DMS 273 (cell line): Measurements from ENCODE around the gene TOR1A.
A peak's percentile ranks its signal among the peaks of the same experiment; 100 is the strongest.

Experiments used
- DNase-seq: peaks from one replicate; lab custom pipeline; 2025; ENCODE audit not compliant: unreplicated experiment; lab: John Stamatoyannopoulos, UW

The TOR1A gene

DNA sequence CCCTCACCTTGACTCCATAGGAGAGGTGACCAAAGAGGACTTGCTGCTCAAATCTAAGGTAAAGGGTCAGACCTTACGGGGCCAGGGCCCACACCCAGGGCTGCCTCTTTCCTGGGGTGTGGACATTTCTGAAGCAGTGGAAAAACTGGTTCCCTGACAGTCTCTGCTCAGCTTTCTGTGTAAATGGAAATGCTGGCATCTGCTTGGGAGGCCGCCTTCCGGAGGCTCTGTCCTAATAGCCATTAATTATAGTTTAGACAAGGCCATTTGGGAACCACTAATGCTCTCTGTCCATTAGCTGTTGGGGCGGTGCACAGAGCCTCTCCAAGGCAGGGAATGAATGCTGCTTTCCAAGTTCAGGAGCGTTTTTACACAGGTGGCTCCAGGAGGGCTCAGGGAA is 28.6 kb upstream of the TOR1A start:
- no peak for DNase-seq

DNA sequence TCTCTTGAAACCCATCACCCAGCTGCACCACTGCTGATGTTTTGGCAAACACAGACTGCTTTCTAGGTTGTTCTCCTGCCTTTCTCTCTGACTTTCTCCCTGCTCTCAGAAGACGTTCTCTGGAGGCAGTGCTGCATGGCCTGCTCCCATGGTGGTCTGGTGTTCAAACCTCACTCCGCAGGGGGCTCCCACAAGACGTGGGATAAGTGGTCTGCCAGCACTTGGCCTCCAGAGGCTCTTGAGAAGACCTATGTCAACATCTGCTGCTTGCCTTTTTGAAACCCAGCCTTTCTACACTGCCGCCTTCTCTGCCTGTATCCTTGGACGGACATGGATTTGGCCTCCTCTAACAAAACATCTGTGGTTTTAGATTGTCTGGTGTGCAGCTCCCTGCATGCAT is 27.9 kb upstream of the TOR1A start:
- DNase-seq: no peak

DNA sequence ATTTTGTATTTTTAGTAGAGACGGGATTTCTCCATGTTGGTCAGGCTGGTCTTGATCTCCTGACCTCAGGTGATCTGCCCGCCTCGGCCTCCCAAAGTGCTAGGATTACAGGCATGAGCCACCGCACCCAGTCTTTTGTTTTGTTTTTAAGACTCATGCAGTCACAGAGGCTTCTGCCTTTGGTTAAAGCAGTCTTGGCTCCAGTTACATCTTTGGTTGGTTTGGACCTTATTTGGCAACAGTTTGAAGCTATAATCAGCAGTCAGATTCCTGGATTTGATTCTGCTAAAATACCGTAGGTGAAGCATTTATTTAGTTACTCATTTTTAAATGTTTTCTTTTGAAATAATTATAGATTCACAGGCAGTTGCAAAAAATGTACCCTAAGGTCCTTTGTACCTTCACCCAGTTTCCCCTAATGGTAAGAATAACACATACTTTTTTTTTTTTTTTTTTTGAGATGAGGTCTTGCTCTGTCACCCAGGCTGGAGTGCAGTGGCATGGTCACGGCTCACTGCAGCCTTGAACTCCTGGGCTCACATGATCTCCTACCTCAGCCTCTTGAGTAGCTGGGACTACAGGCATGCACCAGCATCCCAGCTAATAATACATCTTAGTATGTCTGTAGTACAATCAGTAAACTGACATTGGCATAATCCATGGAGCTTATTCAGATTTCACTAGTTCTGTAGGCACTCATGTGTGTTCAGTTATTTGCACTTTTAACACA is 27.1 kb upstream of the TOR1A start:
- DNase-seq: no peak

DNA sequence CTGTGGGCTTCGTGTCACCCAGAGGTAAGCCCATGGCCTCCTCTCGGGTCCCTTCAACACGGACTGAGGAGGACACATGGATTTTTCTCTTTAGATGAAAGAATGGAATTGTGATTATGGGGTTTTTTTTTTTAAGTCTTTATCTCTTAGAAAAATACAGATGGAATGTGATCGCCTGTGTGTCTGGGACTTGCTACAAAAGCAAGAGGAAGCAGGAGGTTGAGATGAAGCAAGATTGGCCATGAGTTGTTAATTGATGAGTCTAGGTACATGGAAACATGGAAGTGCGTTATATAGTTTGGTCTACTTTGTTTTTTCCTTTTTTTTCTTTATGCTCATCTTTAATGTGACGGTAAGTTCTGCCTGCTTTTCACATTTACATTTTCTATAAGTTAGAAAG is 26.0 kb upstream of the TOR1A start:
- no peak for DNase-seq

DNA sequence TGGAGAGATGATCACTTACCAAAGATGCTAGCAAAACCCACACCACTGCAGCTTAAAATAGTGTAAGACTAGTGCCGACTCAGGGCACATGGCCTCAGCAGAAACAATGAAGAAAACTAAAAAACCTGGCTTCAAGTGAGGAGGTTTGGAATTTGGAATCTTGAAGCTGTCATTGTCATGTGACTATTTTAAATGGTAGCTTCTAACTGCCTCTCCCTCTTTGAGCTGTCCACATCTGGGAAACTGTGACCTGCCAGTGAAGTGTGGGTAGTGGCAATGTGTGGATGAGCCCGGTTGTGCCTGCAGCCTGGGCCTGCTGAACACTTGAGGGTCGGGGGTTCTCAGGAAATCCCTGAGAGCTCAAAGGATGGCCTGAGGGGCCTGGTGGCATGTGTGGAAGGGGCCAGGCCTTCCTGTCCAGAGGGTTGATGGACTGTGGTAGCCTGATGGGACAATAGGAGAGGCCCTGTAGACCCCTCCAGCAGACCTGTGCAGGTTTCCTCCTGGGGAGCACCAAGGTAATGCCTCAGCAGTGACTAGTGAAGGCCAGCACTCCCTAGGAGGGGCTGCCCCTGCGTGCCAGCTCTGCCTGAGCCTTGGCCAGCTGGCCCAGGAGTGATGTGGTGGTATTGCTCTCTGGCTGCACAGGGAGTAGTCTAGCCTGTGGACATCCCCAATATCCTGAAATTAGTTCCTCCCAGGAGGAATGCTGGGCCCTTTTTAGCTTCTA is 24.9 kb upstream of the TOR1A start:
- no peak for DNase-seq

DNA sequence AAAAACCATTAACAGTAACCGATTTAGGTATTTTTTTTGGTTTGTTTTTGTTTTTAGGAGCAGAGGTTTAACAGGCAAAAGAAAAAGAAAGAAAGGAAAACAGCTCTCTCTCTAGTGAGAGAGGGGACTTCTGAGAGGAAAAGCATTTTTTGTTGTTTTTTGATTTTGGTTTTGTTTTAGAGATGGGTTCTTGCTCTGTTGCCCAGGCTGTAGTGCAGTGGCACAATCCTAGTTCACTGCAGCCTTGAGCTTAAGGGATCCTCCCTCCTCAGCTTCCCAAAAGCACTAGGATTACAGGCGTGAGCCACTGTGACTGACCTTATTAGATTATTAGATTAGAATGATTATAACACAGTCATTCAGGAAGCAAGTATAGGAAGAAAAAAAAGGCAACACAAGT is 21.4 kb upstream of the TOR1A start:
- no peak for DNase-seq

DNA sequence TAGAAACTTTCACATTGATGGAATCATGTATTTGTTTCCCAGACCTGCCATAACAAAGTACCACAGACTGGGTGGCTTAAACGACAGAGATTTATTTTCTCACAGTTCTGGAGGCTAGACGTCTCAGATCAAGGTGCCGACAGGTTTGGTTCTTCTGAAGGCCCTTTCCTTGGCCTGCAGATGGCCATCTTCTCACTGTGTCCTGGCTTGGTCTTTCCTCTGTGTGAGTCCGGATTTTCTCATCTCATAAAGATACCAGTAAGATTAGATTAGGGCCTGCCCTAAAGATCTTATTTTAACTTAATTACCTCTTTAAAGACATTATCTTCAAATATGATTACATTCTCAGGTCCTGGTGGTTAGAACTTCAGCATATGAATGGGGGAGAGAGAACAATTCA is 17.1 kb upstream of the TOR1A start:
- DNase-seq: no peak

DNA sequence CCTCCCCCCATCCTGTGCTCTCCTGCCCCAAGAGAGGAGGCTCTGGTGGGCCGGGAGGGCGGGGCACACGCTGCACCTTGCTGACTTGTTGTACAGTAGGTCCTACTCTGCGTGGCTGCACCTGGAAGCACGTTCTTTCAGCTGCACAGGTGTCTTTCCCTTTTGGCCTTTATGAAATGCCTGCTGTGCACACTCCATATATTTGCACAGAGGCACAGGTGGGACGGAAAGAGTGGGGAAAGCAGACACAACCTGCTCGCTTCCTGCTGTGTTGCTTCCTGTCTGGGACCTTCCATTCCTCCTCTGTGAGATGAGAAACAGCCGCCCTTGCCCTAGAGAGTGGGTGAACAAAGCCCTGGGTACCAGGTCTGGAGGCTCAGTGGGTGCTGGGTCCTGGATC is 16.1 kb upstream of the TOR1A start:
- no peak for DNase-seq

DNA sequence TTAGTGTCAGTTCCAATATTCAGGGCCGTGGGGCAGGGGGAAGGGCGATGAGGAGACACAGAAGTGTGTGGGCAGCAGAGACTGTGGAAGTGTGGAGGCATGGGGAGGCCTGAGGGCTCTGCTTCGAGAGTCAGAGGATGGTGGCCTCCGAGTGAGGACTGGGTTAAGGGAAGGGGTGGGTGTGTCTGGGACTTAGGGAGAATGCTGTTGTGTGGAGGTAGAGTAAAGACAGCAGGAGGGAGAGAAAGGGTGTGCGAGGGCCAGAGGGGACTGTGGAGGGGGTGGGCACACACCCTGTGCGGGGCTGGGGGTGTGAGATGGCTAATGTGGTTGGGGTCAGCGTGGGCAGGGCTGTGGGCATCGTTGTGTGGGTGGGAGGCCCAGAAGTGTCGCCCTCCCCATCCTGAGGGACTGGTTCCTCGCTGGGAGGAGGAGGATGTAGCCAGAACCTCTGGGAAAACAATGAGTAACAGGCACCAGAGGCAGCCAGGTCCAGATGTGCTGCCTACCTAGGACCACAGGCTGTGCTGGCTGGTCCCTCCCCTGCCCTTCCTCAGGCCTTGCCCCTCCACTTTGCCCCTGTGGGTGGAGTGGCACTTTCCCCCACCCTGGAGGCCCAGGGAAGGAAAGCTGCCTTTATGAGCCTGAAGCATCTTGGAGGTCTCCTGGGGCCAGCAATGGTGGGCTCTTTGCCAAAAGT is 15.5 kb upstream of the TOR1A start:
- DNase-seq: no peak

DNA sequence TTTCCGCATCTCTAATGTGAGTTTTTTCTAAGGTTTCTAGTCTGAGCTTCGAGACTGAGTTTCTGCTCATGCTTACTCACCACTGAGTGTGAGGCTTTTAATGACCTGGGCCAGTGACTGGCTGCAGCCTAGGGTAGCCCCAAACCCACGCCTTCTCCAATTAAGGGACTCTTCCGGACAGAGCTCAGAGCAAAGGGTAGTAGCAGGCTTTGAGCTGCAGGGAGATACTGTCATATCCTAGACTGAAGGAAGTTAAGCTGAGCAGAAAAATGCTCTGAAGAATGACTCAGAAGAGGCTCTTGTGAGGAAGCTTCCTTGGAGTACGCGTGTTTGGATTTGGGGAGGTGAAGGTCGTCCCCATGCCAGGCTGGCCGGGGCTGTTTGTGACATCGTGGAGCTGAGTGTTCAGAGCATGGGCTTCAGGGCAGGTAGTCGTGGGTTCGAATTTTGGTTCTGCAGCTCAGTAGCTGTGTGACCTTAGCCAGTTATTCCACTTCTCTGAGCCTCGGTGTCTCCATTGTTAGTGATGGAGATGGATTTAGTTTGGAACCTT is 14.8 kb upstream of the TOR1A start:
- no peak for DNase-seq

DNA sequence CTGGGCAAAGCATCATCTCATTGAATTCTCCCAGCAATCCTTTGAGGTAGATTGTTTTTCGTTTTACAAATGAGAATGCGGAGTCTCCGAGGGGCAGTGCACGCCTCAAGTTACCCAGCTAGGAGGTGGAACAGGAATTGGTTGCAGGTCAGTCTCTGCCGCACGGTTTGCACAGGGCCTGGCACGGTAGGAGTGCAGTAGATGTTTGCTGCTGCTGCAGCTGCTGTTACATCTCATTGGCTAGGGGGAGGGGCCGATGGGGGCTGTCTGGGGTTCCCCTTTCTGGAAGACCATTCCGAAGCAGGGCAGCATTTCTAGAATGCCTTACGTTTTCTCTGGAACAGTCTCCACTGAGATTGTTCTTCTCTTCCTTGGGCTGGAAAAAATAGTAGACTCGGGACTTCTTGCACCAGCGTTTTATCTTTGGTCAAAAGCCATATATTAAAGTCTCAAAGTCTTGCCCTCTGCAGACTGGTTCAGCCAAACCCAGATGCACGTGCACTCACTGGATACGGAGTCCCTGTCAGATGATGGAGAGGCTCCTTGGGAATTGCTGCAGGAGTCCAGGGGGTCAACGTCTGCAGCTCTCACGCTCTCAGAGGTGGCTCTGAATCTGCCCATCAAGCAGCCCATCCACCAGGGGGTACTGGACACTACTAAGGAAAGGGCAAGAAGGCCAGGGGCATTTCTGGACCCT is 12.5 kb upstream of the TOR1A start:
- DNase-seq: no peak

DNA sequence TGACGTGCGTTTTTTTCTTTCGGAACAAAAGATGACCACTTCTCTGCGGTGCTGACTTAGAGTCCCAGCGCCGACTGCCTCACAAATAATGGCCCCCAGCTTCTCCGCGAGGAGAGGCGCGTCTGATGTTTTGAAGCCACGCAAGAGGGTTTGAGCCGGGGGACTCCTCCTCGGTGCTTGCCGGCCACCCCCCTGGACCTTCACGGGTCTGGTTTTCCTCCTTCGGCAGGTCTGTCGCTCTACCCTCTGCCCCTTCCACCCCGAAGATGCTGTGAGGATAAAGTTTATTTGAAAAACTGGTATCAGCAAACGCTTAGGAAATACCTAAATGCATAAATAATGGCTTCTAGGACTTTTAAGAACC is 11.9 kb upstream of the TOR1A start:
- DNase-seq: peak; percentile 50

DNA sequence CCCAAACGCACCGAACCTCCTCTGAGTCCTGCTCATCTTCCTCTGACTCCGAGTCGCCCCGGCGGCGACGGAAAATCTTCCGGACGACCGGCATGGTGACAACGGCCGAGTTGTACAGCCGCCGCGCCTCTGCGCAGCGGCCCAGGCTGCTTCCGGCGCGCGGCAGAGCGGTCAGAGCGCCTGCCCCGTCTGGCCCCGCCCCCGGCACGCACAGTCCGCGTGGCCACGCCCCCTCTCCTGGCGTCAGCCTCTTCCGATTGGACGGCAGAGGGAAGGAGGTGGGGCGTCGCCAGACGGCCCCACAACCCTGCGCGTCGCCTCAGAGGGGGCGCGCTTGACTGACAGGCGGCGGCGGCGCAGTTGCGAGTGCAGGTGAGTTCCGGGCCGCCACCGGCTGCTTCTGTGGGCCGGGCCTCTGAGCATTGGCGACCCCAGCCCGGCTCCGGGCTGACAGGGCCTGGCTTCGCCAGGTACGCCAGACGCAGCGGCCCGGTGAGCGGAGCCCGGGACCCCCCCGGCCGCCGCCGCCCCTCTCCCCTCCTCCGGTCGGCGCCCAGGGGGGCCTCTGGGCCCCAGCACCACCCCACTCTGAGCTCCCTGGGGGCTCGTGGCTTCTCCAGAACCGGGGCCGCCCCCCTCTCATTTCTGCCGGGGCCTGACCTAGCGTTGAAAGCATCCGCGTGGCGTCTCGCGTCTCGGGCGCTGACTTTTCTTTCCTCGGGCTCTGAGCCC is 11.4 kb upstream of the TOR1A start, which contains the start of the genes C9orf78 and USP20:
C9orf78 (minus strand) TSS at position 148 of the 732 bp plus-strand sequence; CDS start at position 94, 54 bp downstream.
USP20 (plus strand) TSS at position 331 of the 732 bp plus-strand sequence. CDS start 17,098 bp downstream, outside the sequence.
- DNase-seq: peak; percentile 98

DNA sequence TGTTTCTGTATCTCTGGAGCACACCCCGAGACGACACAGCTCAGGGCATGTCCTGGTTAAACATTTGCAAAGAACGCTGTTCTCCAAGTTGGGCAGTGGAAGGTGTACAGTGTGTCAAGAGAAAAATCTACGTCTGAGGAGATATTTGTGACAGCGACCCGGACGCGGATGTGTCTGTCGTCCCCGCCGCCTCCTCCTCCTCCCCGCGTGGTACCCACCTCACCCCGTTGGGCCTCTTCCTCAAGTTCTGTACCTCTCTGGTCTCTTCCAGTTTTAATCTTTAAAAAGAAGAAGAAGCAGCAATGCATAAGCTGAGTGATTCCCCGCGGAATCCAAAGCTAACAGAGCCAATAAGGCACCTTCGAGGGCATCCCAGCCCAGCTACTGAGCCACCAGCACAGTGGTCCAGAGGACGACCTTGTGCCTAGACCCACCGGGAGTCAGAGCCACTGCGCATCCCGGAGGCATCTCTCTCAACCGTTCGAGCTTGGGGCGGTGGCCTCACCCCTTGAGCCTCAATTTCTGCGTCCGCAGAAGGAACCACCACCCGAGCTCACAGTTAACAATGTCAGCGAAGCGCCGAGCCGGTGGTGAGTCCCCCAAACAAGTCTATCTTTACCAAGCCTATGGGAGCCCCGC is 10.7 kb upstream of the TOR1A start:
- peak; percentile 55 for DNase-seq

DNA sequence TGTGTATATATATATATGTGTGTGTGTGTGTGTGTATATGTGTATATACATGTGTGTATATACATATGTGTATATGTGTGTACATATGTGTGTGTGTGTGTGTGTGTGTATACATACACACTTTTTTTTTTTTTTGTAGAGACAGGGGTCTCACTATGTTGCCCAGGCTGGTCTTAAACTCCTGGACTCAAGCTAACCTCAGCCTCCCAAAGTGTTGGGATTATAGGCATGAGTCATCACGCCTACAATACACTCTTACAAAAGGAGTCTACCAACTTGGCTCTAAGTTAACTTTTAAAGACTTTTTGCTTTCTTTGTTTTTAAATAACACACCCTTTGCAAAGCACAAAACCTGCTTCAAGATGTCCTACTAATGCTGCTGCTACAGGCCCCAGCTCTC is 9.0 kb upstream of the TOR1A start:
- no peak for DNase-seq

DNA sequence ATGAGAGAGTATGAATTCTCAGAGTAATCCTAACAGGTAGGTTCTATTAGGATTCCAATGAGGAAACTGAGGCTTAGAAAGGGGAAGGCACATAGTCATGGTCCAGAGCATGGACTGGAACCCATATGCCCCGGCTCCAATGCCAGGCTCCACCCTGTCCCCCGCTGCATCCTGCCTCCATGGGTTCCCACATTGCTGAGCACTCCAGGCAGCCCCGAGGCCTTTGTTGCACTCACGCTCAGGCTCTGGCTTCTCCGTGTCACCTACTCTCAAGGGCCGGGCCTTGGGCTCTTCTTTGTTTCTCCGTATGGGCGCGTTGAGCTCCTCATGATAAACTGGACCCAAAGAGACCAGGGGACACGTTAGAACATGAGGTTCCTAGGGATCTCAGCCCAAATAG is 5.0 kb upstream of the TOR1A start:
- no peak for DNase-seq

DNA sequence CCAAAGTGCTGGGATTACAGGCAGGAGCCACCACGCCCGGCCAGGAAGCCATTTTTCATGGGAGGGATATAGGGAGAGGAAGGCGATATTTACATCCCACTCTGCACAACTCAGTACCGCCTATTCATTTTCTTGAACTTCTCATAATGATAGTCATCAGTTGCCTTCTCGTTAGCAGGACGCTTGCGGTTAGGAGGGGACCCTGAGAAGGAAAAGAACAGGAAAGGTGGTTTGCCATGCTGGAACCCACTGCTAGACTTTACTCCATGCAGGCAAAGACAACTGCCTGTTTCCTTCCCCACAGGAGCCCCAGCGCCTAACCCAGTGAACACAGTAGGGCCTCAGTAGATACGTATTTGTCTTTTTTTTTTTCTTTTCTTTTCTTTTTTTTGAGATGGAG is 4.1 kb upstream of the TOR1A start:
- no peak for DNase-seq

DNA sequence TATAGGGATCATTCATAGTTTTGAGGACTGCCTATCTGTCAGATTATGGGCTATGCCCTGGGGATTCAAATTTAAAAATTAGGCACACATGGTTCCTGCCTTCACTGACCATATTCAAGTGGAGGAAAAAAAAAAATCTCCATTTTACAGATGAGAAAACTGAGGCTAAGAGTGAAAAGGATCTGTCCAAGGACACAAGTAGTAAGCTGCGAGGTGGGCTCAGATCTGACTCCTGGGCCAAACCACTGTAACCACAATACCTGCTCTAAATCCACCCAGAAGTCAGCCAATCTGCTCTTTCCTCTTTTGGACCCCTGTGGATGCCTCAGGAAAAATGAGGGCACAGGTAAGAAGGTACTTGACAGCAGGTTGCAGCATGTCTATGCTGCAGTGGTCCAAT is 2.8 kb upstream of the TOR1A start:
- no peak for DNase-seq

DNA sequence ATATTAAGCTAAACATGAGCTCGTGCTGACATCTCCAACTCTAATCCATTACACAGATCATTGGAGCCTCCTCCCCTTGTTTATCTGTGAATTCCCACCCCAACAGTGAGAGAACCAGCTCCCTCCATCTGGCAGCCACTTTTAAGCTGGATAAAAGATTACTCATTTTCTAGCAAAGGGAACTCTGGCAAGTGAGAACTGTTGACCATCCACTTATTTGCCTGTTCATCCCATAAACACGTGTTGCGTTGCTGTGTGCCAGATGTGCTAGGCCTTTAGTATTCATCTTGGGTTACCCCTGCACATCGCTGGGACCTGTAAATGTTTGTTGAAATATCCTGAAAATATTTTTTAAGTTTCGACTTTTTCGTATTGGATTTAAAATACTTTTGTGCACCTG is 2.4 kb upstream of the TOR1A start:
- peak; percentile 50 for DNase-seq

DNA sequence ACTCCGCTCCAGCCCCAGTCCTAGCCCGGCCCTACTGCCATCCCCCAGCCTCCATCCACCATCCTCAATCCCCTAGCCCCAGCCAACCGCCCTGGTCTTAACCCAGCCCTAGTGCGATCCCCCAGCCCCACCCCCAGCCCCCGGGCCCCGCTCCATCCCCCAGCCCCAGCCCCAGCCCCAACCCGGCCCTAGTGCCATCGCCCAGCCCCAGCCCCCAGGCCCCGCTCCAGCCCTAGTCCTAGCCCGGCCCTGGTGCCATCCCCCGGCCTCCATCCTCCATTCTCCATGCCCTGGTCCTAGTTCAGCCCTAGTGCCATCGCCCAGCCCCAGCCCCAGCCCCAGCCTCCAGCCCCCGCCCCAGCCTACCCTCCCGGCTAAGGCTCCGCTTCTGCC is 398 bp downstream of the TOR1A start:
- DNase-seq: no peak
